Stimulated activated CD8-positive, alpha-beta memory T cell treated with anti-CD3 and anti-CD28 coated beads, Interleukin-15, amount 100 ng/mL, for 24 hours (primary cell): Measurements from ENCODE around the gene TCEAL5.
"Not testable (repeated sequence)": the region's sequence is repeated elsewhere in the genome, so short reads cannot be mapped to it uniquely, and the experiment has no call there.

Experiments used
- DNase-seq: peaks from one replicate; pipeline ENCODE4 v3.0.0-alpha.2; 2020; ENCODE audit warnings: low read depth

Gene TCEAL5

DNA sequence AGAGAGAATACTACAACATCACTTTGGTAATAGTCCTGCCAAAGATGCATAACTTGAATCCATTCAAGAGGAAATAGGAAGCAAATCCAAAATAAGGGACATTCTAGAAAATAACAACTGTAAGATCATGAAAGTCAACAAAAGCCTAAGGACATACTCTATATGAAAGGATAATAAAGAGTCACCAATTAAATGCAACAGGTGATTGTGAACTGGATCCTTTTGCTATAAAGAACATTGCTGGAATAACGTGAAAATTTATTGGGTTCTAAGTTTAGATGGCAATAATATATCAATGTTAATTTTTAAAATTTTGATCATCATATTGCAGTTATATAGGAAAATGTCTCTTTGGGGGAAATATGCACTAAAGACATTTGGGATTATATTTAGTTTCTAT lies 41.7 kb downstream of the TCEAL5 start:
- DNase-seq, result no peak

DNA sequence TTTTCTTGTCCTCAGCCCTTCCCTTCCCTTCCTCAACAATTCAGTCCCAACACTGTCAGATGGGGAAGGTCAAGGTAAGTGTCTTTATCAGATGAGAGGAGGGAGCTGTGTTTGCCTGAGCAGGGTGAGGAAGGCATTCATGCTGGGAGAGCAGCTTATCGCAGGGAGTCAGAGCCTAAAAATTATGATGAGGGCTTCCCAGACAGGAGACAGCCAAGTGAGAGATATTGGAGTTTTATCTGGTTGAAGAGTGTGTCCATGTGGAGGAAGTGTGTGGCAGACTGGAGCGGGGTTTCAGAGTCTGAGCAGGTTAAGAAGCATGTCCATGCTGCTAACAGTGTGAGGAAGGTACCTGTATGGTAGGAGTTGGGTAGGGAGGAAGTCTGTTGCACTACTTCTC lies 43.3 kb downstream of the TCEAL5 start:
- no peak for DNase-seq

GRCh38 chrX:103225918-103226317 lies 50.6 kb downstream of the TCEAL5 start:
- DNase-seq, result not testable (repeated sequence)
